ENCODE results near the gene GDPD5.
"Not testable (repeated sequence)": the region's sequence is repeated elsewhere in the genome, so short reads cannot be mapped to it uniquely, and the experiment has no call there.

GDPD5 gene

DNA sequence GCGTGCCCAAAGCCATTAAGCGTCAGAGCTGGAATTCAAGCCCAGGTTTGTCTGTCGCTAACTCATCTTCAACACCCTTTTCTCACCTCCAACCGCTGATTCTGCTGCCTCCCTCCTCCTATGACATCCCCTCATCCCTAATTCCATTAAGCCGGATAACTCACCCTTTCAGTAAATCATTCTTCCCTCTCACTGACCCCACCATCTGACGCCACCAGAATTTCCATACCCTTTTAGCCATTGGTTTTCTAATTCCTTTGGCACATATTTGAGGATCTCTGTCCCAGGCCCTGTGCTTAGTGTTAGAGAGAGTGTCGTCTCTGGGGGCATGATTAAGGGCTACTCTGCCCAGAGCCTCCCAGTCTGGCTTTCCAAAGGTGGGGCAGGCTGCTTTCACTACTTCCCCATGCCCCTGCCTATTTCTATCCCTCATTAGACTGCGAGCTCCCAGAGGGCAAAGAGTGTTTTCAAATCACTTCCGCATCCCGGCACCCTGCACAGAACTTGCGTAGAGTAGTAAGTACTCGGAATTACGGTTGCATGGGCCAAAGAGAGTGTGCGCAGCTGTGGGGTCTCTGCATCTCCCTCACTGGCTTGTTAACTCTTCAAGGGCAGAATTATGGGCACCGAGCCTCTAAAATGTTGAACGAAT, 96.6 kb downstream of the GDPD5 start:
- DNase-seq (ENCODE audit: low read depth) = no peak

DNA sequence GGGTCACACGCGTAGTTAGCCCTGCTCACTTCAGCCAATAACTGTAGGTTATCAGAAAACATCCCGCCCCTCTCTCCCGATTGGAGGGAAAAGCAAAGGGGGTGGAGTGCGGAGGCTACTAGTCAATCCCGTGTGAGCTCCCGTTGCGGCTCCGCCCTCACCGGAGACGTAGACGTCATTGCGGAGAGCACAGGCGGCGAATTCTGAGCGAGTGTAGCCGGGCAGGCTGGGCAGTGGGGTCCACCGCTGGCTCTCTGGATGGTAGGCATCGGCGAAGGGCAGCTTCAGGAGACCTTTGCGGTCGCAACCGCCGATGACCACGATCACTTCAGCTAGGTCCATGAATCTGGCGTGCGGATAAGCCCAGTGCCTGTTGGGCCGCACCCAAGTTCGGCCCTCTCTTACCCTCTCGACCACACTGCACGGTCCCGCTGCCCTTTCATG, 97.4 kb downstream of the GDPD5 start:
- peak; percentile 71 for DNase-seq (ENCODE audit: low read depth)

GRCh38 chr11:75427181-75427580, 98.6 kb downstream of the GDPD5 start:
- no peak for DNase-seq (ENCODE audit: low read depth)

- DNase-seq (ENCODE audit: low read depth) = no peak
These were observed 99.0 kb downstream of the GDPD5 start for GRCh38 chr11:75426720-75427086.

- no peak for DNase-seq (ENCODE audit: low read depth)
These were observed 100.3 kb downstream of the GDPD5 start for GRCh38 chr11:75425422-75425821.

DNA sequence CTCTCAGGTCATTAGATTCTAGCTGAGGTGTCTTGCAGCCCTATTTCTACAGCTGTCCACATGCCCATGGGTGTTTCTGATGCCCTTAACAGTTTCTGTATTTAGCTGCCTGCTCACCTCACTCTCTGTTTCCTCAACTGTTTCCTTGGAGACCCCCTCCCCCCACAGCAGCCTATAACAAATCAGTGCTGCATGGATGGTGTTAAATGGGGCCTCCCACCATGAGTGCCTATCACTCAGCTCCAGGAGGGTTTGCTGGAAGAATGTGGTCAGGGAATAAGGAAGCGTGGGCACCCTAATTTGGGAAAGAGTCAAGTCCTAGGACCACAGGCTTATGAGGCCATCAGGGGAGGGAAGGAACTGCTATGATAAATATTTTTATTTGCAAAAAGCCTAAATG, 101.3 kb downstream of the GDPD5 start:
- DNase-seq (ENCODE audit: low read depth) = no peak

DNA sequence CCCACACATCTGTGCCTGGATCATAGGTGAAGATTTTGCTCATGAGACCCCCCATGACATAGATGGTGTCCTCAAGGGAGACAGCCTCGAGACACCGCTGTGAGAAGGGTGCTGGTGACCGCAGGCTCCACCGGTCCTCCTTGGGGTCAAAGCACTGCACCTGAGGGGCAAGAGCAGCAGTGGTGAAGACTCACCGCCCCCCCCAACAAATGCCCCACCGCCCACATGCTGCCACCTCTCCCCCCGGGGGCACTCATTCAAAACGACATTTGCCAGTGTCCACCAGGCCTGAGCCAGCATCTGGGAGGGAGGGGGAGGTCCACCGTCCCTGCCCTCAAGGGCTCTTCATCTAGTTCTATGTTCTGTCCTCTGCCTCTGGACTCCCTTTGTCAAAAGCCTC, 102.0 kb downstream of the GDPD5 start:
- no peak for DNase-seq (ENCODE audit: low read depth)

DNA sequence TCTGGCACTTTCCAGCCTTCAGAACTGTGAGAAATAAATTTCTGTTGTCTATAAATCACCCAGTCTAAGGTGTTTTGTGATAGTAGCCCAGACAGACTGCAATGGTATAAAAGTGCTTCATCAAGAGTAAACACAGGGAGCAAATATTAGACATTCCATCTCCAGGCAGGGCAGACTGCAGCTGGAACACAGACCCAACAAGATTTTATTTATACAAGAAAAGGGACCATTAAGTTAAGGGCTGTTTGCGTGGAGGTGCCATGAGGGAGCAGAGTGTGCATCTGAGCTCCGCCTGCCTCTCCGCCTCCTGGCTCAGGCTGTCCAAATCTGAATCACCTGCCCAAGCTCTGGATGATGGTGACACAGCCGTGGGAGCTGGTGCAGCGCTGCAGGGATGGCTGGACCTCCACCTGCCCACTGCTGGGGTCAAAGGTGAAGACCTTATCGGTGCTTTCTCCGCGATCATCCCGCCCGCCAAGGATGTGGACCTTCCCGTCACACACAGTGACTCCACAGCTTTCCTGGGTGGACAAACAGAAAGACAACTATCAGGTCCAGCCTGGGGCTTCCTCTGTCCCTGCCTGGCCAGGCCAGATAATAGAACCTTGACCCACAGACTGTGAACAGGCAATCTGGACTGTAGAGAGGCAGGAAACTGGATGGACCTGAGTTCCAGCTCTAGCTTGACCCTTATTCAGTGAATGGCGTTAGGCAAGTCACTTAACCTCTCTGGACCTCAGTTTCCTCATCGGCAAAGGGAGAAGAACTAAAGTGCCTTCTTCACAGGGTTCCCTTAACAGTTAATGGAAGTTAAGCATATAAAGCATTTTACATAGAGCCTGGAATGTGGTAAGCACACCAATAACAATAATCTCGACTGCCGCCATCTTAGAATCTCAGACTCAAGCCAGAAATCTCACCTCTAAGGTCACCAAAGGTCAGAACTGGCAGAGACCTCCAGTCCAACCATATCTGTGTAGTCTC, 103.2 kb downstream of the GDPD5 start:
- DNase-seq (ENCODE audit: low read depth) = no peak

- DNase-seq (ENCODE audit: low read depth) = no peak
These were observed 103.9 kb downstream of the GDPD5 start for GRCh38 chr11:75421902-75422247.

DNA sequence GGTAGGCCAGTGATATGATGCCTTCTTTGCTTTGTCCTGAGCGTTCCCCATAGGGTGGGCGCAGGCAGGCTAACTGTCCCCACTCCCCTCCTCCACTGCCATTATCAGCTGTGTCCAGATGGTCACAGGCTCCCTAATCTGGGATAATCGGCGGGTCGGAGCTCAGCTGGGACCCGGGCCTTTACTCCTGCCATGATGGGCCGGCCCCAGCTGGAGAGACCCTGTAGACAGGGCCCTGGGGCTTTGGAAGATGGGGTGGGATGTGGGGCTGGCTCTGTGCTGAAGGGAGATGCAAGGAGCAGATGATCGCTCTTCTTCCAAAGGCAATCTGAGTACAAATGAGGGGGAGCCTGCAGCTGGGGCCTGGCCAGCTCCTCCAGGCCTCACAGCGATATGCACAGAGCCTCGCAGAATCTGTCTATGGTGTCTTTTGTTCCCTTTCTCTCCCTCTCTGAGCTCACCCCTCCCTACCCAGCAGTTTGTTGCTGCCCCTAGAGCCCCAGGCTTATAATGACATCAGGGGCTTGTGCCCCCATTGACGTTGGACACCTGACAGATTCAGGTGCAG, 104.6 kb downstream of the GDPD5 start:
- DNase-seq (ENCODE audit: low read depth) = no peak

GRCh38 chr11:75420224-75421034, 105.3 kb downstream of the GDPD5 start:
- DNase-seq (ENCODE audit: low read depth) = no peak

DNA sequence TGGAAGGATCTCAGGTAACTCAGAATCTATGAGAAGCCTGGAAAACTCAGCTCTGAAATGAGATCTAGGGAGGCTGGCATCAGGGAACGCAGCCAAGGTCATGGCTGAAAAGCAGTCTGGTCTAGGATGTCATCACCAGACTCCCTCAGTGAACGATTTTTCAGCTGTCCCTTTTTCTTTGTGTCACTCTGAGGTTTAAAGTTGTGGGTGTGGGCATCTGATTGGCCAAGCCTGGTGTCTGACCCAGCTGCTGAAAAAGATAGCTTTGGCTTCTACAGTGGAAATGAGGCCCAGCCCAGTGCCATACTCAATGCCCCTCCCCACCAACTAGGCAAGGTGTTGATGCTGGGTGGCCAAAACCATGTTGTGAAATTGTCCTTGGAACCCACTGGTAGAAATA, 111.9 kb downstream of the GDPD5 start:
- no peak for DNase-seq (ENCODE audit: low read depth)

GRCh38 chr11:75413146-75413545, 112.6 kb downstream of the GDPD5 start:
- not testable (repeated sequence) for DNase-seq (ENCODE audit: low read depth)

GRCh38 chr11:75409971-75410370, 115.8 kb downstream of the GDPD5 start:
- DNase-seq (ENCODE audit: low read depth) = not testable (repeated sequence)

DNA sequence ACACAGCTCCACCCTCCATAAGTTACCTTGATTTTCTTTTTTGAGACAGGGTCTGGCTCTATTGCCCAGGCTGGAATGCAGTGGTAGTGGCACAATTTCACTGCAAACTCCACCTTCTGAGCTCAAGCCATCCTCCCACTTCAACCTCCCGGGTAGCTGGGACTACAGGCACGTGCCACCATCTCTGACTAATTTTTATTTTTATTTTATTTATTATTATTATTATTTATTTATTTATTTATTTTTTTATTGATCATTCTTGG, 116.9 kb downstream of the GDPD5 start:
- no peak for DNase-seq (ENCODE audit: low read depth)

- no peak for DNase-seq (ENCODE audit: low read depth)
These were observed 119.4 kb downstream of the GDPD5 start for GRCh38 chr11:75406338-75406777.

GRCh38 chr11:75403983-75404658, 121.6 kb downstream of the GDPD5 start:
- no peak for DNase-seq (ENCODE audit: low read depth)

GRCh38 chr11:75403037-75403436, 122.7 kb downstream of the GDPD5 start:
- no peak for DNase-seq (ENCODE audit: low read depth)

DNA sequence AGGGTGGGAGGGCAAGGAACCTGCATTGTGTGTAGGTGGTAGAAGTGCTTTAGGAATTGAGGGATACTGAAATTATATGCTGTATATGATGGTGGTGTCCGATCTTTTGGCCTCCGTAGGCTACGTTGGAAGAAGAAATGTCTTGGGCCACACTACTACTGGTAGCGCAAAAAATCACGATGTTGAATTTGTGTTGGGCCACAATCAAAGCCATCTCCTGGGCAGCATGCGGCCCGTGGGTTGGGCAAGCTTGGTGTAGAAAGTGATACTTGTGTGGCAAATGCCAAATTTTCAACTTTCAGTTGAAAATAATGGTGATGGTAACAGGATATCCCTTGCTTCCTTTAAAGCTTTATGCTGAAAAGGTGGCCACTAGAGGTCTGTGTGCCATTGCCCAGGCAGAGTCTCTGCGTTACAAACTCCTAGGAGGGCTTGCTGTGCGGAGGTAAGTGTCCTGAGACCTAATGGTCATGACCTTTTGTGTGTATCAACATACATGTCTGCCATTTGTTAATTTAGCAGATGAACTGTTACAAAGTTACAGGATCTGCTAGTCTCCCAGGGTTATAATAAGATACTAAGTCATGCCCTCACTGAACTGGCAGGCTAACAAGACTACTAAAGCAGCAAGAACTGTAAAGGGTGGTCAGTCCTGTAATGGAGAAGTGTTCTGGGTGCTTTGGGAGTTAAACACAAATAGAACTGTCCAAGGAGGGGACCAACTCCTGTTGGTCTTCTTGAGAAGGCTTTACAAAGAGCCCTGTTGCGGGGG, 123.6 kb downstream of the GDPD5 start:
- no peak for DNase-seq (ENCODE audit: low read depth)

GRCh38 chr11:75400146-75400865, 125.4 kb downstream of the GDPD5 start:
- DNase-seq (ENCODE audit: low read depth) = no peak
